Fibroblast of pulmonary artery (primary cell): ENCODE measurements around the gene ADGRL1.

Experiments
- DNase-seq: peaks from one replicate; pipeline ENCODE4 v3.0.0-alpha.2; 2010; ENCODE audit warnings: low read depth
- H3K4me3 ChIP-seq: replicated peaks from 2 replicates; pipeline ENCODE4 v1.5.1; 2011; ENCODE audit warnings: low read depth, mild to moderate bottlenecking, control low read depth, low read length, moderate library complexity
- CTCF ChIP-seq: IDR thresholded peaks from 2 replicates; pipeline ENCODE4 v1.5.1; 2011; ENCODE audit warnings: mild to moderate bottlenecking, control low read depth, low read length, inconsistent platforms; ENCODE audit errors: missing control alignments

ADGRL1 gene

GRCh38 chr19:14103310-14103709, 102.7 kb downstream of the ADGRL1 start:
- no peak overlapping the region for H3K4me3 ChIP-seq
- no peak for TF ChIP-seq CTCF
- no peak for DNase-seq

- no peak for TF ChIP-seq CTCF
- no peak overlapping the region for H3K4me3 ChIP-seq
- no peak for DNase-seq
Measured at GRCh38 chr19:14102756-14103155, 103.2 kb downstream of the ADGRL1 start.

- no peak overlapping the region for H3K4me3 ChIP-seq
- TF ChIP-seq CTCF, result no peak
- DNase-seq, result no peak
Measured at GRCh38 chr19:14102102-14102696, 103.8 kb downstream of the ADGRL1 start.

- no peak for DNase-seq
- no peak for TF ChIP-seq CTCF
- no peak overlapping the region for H3K4me3 ChIP-seq
Measured at GRCh38 chr19:14101003-14101545, 104.9 kb downstream of the ADGRL1 start.
